SK-N-SH treated with all-trans-retinoic acid at 6 μM for 48 hours (cell line): ENCODE data around the gene PLA2G6.

Experiments
- ESRRG ChIP-seq: fragments of 250-450 bp; sonication (Bioruptor Pico); IDR thresholded peaks from 2 replicates; pipeline ENCODE4 v1.6.1; 2021; ENCODE audit warnings: mild to moderate bottlenecking
- TF ChIP-seq, protein P1 (sequence below): fragments of 250-450 bp; sonication (Bioruptor Pico); IDR thresholded peaks from 2 replicates; pipeline ENCODE4 v1.8.0; 2020; ENCODE audit warnings: mild to moderate bottlenecking, moderate library complexity, borderline replicate concordance

DNA sequence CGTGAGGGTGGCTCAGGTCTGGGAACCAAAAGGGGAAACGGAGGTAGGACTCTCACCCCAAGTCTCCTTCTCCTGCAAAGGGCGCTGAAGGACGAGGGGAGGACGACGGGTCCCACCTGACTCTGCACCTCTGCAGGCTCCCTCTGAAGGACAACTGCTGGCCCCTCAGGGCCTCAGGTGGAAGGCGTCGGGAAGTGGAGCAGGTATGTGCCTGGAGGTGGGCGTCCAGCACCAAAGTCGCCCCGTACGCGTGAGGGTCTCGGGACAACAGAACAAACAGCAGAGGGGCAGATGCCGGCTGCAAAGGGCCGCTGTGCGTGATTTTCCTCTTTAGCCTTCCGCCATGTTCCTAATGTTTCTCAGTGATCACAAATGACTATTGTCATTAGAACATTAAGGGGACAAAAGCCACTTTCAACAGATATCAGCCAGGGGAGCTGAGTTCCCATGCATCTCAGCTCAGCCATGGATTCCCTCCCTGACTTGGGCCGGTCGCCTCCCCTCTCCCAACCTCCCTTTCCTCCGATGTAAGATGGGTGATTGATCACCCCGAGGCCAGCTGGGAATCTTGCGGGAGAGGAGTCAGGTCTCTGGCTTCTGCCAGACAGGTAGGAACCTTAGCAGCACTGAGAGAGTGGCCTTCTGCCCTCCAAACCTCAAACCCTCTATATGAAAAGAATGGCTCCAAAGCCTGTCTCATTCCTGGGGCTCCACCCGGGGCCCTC, 98.5 kb downstream of the PLA2G6 start:
- TF ChIP-seq, protein P1, sequence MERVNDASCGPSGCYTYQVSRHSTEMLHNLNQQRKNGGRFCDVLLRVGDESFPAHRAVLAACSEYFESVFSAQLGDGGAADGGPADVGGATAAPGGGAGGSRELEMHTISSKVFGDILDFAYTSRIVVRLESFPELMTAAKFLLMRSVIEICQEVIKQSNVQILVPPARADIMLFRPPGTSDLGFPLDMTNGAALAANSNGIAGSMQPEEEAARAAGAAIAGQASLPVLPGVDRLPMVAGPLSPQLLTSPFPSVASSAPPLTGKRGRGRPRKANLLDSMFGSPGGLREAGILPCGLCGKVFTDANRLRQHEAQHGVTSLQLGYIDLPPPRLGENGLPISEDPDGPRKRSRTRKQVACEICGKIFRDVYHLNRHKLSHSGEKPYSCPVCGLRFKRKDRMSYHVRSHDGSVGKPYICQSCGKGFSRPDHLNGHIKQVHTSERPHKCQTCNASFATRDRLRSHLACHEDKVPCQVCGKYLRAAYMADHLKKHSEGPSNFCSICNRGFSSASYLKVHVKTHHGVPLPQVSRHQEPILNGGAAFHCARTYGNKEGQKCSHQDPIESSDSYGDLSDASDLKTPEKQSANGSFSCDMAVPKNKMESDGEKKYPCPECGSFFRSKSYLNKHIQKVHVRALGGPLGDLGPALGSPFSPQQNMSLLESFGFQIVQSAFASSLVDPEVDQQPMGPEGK (CRISPR knock-in tag) = no peak
- TF ChIP-seq ESRRG = no peak
